Panc1 (cell line): ENCODE results near the gene HYAL1. TPM values are rescaled to one million over a fixed set of nuclear protein-coding genes. Genes with fewer than 3 reads are reported as not detected.

Source experiments
- ATAC-seq: fragments of 200-7000 bp; cut with Tn5 transposase; 2 replicates; pipeline ENCODE4 v1.9.1; 2020; ENCODE audit warnings: mild to moderate bottlenecking, moderate library complexity
- BruUV-seq: library from RNA; stranded (reverse); fragments of 400-500 nt; replicated peaks from 2 replicates; lab custom pipeline; 2021; lab: Mats Ljungman, UMichigan
- CTCF ChIA-PET: fragments of 300-600 bp; sonication (Branson Sonifier 250); formaldehyde crosslinking; loops from one replicate; lab custom pipeline; 2022; ENCODE audit warnings: antibody characterized with exemption; lab: Charles Lee
- POLR2A ChIA-PET: fragments of 300-600 bp; sonication (Branson Sonifier 250); formaldehyde crosslinking; loops from one replicate; lab custom pipeline; 2022; ENCODE audit warnings: antibody characterized with exemption; lab: Charles Lee
- DNase-seq: peaks from one replicate; pipeline ENCODE4 v3.0.0-alpha.2; 2010; ENCODE audit warnings: low read depth, low spot score
- H3K27ac ChIP-seq: 2 replicates; pipeline ENCODE4 v1.5.1; 2011; ENCODE audit warnings: mild to moderate bottlenecking, low read length, inconsistent platforms
- H3K27me3 ChIP-seq: fragments of 200-500 bp; sonication (Bioruptor generic); 2 replicates; pipeline ENCODE4 v1.6.0; 2014; ENCODE audit warnings: low read length, inconsistent platforms; ENCODE audit not compliant: control insufficient read depth, insufficient read depth
- H3K36me3 ChIP-seq: fragments of 200-500 bp; sonication (Bioruptor generic); 2 replicates; pipeline ENCODE4 v1.5.1; 2014; ENCODE audit warnings: inconsistent platforms, mild to moderate bottlenecking, low read length, moderate library complexity; ENCODE audit not compliant: control insufficient read depth, insufficient read depth
- H3K4me1 ChIP-seq: 2 replicates; pipeline ENCODE4 v1.5.1; 2011; ENCODE audit warnings: inconsistent platforms, mild to moderate bottlenecking, low read length, moderate library complexity; ENCODE audit not compliant: control insufficient read depth, insufficient read depth
- H3K4me3 ChIP-seq, 2 experiments: 2 replicates each; pipeline ENCODE4 v1.5.1; 2011 to 2012; ENCODE audit warnings: low read depth in 2 of 2, low read length in 2 of 2, mild to moderate bottlenecking in 2 of 2, inconsistent platforms in 1 of 2, moderate library complexity in 1 of 2
- H3K9me3 ChIP-seq: fragments of 200-500 bp; sonication (Bioruptor generic); 2 replicates; pipeline ENCODE4 v1.5.1; 2014; ENCODE audit warnings: low read depth, mild to moderate bottlenecking, inconsistent platforms, low read length, moderate library complexity; ENCODE audit not compliant: control insufficient read depth, insufficient read depth
- CTCF ChIP-seq: fragments of 450-650 bp; IDR thresholded peaks from 2 replicates; pipeline ENCODE4 v1.5.1; 2017; ENCODE audit warnings: mild to moderate bottlenecking
- POLR2AphosphoS5 ChIP-seq: IDR thresholded peaks from 2 replicates; pipeline ENCODE4 v1.6.1; 2012; ENCODE audit warnings: mild to moderate bottlenecking, low read depth, low read length, moderate library complexity
- REST ChIP-seq, 2 experiments: IDR thresholded peaks; 2 replicates each; pipeline ENCODE4 v1.6.1; 2011 to 2012; ENCODE audit warnings: low read depth in 2 of 2, control low read depth in 1 of 2, low read length in 1 of 2, mild to moderate bottlenecking in 1 of 2, moderate library complexity in 1 of 2; ENCODE audit not compliant: insufficient read depth in 1 of 2
- SIN3A ChIP-seq: IDR thresholded peaks from 2 replicates; pipeline ENCODE4 v1.6.1; 2012; ENCODE audit warnings: low read depth, mild to moderate bottlenecking, low read length, moderate library complexity, borderline replicate concordance; ENCODE audit not compliant: insufficient read depth
- TCF7L2 ChIP-seq: IDR thresholded peaks from 2 replicates; pipeline ENCODE4 v1.6.1; 2011; ENCODE audit warnings: mild to moderate bottlenecking, low read depth, low read length, inconsistent platforms
- in situ Hi-C: cut with HindIII; loops from 2 replicates; pipeline ENCODE4 v1.10.0; 2016; ENCODE audit warnings: low sequenced_read_pairs, low pct_unique_long_range_greater_than_20kb
- intact Hi-C: fragments of 100-400 bp; cut with micrococcal nuclease; formaldehyde crosslinking; loops from one replicate; pipeline ENCODE4 v1.10.0; 2022; ENCODE audit not compliant: unreplicated experiment
- total RNA-seq: library from RNA; stranded (reverse); gene quantifications from one replicate; pipeline ENCODE4 v1.2.1, GENCODE V29; 2021; ENCODE audit not compliant: unreplicated experiment

Gene HYAL1
- total RNA-seq, 1 experiment from 2014 or later = 0.18 TPM

GRCh38 chr3:50341537-50341936 is 38.2 kb upstream of the HYAL1 start:
- CTCF ChIA-PET = no interaction called here
- POLR2A ChIA-PET = no interaction called here

More at GRCh38 chr3:50341537-50341936, 38.2 kb upstream of the HYAL1 start:
- in situ Hi-C loops = no loop called here
- peaks cover 4% of the 10 kb centered on the region; the same call in 1 of the 2 replicates for H3K36me3 ChIP-seq
- intact Hi-C loops = no loop called here
- no peak for DNase-seq
- no peak overlapping the region for H3K27ac ChIP-seq
- no peak overlapping the region for H3K4me3 ChIP-seq
- no TSS peak for BruUV-seq
- H3K27me3 ChIP-seq = no peaks in the 10 kb centered on the region
- H3K9me3 ChIP-seq = no peaks in the 10 kb centered on the region
- no peak for ATAC-seq
- H3K4me1 ChIP-seq = 0 out of 2 replicates have a peak, but pooled peaks cover 6% of the 10 kb centered on the region
- no peak for TF ChIP-seq SIN3A
- no peak for TF ChIP-seq POLR2AphosphoS5
- TF ChIP-seq TCF7L2 = no peak
- TF ChIP-seq CTCF = no peak
- TF ChIP-seq REST (IDR thresholded peaks at IDR 0.05; ENCODE audit: insufficient read depth in 1 of 2, low read depth in 2 of 2, low read length in 1 of 2) = no peak
